ENCODE results near the gene LRRC36.

DNA sequence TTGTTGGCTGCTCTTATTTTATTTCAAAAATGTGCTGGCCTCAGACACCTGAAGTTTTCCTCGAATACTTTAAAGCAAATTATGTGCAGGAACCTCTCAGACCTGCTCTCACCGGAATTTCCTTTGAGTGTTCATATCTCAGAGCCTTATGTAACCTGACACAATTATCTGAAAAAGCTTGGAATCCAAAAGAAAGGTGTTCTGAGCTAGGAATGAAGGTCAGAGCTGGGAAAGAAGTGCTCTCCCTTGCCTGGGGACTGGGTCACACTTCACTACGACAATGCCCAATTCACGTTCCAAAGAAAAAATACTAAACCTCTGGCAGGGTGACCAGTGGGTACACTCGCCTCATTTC is 97.6 kb downstream of the LRRC36 start:
- TF ChIP-seq TCF12 (IDR thresholded peaks at IDR 0.05; ENCODE audit: low read depth, low read length) (no peak), EZH2 (IDR thresholded peaks at IDR 0.05; ENCODE audit: borderline replicate concordance, control insufficient read depth, low read depth, low read length) (no peak), ASH2L (IDR thresholded peaks at IDR 0.05; ENCODE audit: borderline replicate concordance, low read depth) (no peak), SIN3A (IDR thresholded peaks at IDR 0.05; ENCODE audit: low read depth, low read length) (no peak), CEBPB (IDR thresholded peaks at IDR 0.05; ENCODE audit: borderline replicate concordance in 1 of 2, low read depth in 2 of 2, low read length in 2 of 2) (no peak), KDM1A (IDR thresholded peaks at IDR 0.05; ENCODE audit: borderline replicate concordance) (no peak), SMC3 (IDR thresholded peaks at IDR 0.05; ENCODE audit: borderline replicate concordance, low read length) (no peak), NBN (IDR thresholded peaks at IDR 0.05) (no peak), POLR2A (IDR thresholded peaks at IDR 0.05; ENCODE audit: low read depth, low read length) (no peak)
- TF ChIP-seq, protein P1, sequence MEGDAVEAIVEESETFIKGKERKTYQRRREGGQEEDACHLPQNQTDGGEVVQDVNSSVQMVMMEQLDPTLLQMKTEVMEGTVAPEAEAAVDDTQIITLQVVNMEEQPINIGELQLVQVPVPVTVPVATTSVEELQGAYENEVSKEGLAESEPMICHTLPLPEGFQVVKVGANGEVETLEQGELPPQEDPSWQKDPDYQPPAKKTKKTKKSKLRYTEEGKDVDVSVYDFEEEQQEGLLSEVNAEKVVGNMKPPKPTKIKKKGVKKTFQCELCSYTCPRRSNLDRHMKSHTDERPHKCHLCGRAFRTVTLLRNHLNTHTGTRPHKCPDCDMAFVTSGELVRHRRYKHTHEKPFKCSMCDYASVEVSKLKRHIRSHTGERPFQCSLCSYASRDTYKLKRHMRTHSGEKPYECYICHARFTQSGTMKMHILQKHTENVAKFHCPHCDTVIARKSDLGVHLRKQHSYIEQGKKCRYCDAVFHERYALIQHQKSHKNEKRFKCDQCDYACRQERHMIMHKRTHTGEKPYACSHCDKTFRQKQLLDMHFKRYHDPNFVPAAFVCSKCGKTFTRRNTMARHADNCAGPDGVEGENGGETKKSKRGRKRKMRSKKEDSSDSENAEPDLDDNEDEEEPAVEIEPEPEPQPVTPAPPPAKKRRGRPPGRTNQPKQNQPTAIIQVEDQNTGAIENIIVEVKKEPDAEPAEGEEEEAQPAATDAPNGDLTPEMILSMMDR (IDR thresholded peaks at IDR 0.05 in 2 of 3, conservative IDR thresholded peaks at IDR 0.05 in 1 of 3; ENCODE audit: control insufficient read depth in 2 of 3, extremely low read depth in 1 of 3, insufficient read depth in 1 of 3, low read depth in 3 of 3, low read length in 3 of 3): no peak
- TF ChIP-seq, protein P2, sequence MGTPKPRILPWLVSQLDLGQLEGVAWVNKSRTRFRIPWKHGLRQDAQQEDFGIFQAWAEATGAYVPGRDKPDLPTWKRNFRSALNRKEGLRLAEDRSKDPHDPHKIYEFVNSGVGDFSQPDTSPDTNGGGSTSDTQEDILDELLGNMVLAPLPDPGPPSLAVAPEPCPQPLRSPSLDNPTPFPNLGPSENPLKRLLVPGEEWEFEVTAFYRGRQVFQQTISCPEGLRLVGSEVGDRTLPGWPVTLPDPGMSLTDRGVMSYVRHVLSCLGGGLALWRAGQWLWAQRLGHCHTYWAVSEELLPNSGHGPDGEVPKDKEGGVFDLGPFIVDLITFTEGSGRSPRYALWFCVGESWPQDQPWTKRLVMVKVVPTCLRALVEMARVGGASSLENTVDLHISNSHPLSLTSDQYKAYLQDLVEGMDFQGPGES (IDR thresholded peaks at IDR 0.05): no peak
- TF ChIP-seq, protein P3, sequence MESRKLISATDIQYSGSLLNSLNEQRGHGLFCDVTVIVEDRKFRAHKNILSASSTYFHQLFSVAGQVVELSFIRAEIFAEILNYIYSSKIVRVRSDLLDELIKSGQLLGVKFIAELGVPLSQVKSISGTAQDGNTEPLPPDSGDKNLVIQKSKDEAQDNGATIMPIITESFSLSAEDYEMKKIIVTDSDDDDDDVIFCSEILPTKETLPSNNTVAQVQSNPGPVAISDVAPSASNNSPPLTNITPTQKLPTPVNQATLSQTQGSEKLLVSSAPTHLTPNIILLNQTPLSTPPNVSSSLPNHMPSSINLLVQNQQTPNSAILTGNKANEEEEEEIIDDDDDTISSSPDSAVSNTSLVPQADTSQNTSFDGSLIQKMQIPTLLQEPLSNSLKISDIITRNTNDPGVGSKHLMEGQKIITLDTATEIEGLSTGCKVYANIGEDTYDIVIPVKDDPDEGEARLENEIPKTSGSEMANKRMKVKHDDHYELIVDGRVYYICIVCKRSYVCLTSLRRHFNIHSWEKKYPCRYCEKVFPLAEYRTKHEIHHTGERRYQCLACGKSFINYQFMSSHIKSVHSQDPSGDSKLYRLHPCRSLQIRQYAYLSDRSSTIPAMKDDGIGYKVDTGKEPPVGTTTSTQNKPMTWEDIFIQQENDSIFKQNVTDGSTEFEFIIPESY (IDR thresholded peaks at IDR 0.05): no peak
